HCT116 (cell line): ENCODE data around the gene LMBR1L. TPM values are rescaled to one million over a fixed set of nuclear protein-coding genes. Genes with fewer than 3 reads are reported as not detected.
"Not testable (repeated sequence)": the region's sequence is repeated elsewhere in the genome, so short reads cannot be mapped to it uniquely, and the experiment has no call there.

Experiments
- ATAC-seq: fragments of 200-7000 bp; cut with Tn5 transposase; 2 replicates; pipeline ENCODE4 v1.9.1; 2020; ENCODE audit warnings: mild to moderate bottlenecking, moderate library complexity
- BruUV-seq: library from RNA; stranded (reverse); fragments of 400-500 nt; replicated peaks from 2 replicates; lab custom pipeline; 2021; lab: Mats Ljungman, UMichigan
- CTCF ChIA-PET: fragments of 300-600 bp; sonication (Branson Sonifier 250); formaldehyde crosslinking; loops from one replicate; lab custom pipeline; 2021; ENCODE audit warnings: antibody characterized with exemption; lab: Charles Lee
- POLR2A ChIA-PET: fragments of 300-600, 350-600 bp; sonication (Branson Sonifier 250); formaldehyde crosslinking; loops from one replicate; lab custom pipeline; 2021; ENCODE audit warnings: antibody characterized with exemption; lab: Charles Lee
- RAD21 ChIA-PET, 2 experiments: fragments of 300-600 bp; sonication (Branson Sonifier 250); formaldehyde crosslinking; loops; one replicate each; lab custom pipeline; 2023; ENCODE audit warnings: low total read pairs in 2 of 2; ENCODE audit not compliant: uncharacterized antibody in 2 of 2, unreplicated experiment in 2 of 2, low non-redundant PET in 1 of 2; lab: Charles Lee
- DNase-seq: peaks from one replicate; pipeline ENCODE4 v3.0.0-alpha.2; 2010; ENCODE audit warnings: low read depth, low spot score
- H2AFZ ChIP-seq: fragments of 200-600 bp; shearing (Covaris generic), sonication (generic); 2 replicates; pipeline ENCODE4 v1.6.1; 2017; ENCODE audit warnings: low read depth, mixed run types, mixed read lengths, antibody characterized with exemption, low read length; ENCODE audit not compliant: poor library complexity, severe bottlenecking
- H3K27ac ChIP-seq: 2 replicates; pipeline ENCODE4 v1.5.1; 2012; ENCODE audit warnings: low read depth, low read length
- H3K27me3 ChIP-seq: fragments of 200-600 bp; sonication (generic); 2 replicates; pipeline ENCODE4 v1.6.1; 2016; ENCODE audit warnings: mixed run types, low read length, mixed read lengths; ENCODE audit not compliant: insufficient read depth
- H3K36me3 ChIP-seq, 2 experiments: fragments of 200-500 bp in 1 of 2; fragments of 200-600 bp in 1 of 2; sonication (Bioruptor generic) in 1 of 2; sonication (generic) in 1 of 2; 2 replicates each; pipeline versions ENCODE4 v1.5.1 to v1.6.1; 2014 to 2016; ENCODE audit warnings: low read length in 2 of 2, inconsistent platforms in 1 of 2, mixed read lengths in 1 of 2, mixed run types in 1 of 2; ENCODE audit not compliant: insufficient read depth in 2 of 2, control insufficient read depth in 1 of 2
- H3K4me1 ChIP-seq, 2 experiments: fragments of 200-600 bp in 1 of 2; sonication (generic) in 1 of 2; 2 replicates each; pipeline versions ENCODE4 v1.5.1 to v1.6.1; 2012 to 2017; ENCODE audit warnings: low read length in 2 of 2, inconsistent platforms in 1 of 2, mild to moderate bottlenecking in 1 of 2, mixed read lengths in 1 of 2, mixed run types in 1 of 2, moderate library complexity in 1 of 2; ENCODE audit not compliant: insufficient read depth in 2 of 2, control insufficient read depth in 1 of 2
- H3K4me2 ChIP-seq: fragments of 200-600 bp; sonication (generic); 2 replicates; pipeline ENCODE4 v1.6.1; 2017; ENCODE audit warnings: mixed run types, low read length, mixed read lengths
- H3K4me3 ChIP-seq, 2 experiments: fragments of 200-600 bp in 1 of 2; sonication (generic) in 1 of 2; replicated peaks in 1 of 2; 2 replicates each; pipeline ENCODE4 v1.5.1; 2011 to 2016; ENCODE audit warnings: low read length in 2 of 2, control low read depth in 1 of 2, low read depth in 1 of 2, mild to moderate bottlenecking in 1 of 2, mixed read lengths in 1 of 2, mixed run types in 1 of 2
- H3K79me2 ChIP-seq: fragments of 200-600 bp; sonication (generic); 2 replicates; pipeline ENCODE4 v1.6.1; 2017; ENCODE audit warnings: mild to moderate bottlenecking, mixed run types, low read length, moderate library complexity, mixed read lengths; ENCODE audit not compliant: insufficient read depth
- H3K9ac ChIP-seq: fragments of 200-600 bp; sonication (generic); 2 replicates; pipeline ENCODE4 v1.6.1; 2016; ENCODE audit warnings: low read length, mixed read lengths
- H3K9me2 ChIP-seq: fragments of 200-600 bp; sonication (generic), shearing (Covaris generic); 2 replicates; pipeline ENCODE4 v1.6.1; 2017; ENCODE audit warnings: mixed run types, mild to moderate bottlenecking, moderate library complexity; ENCODE audit not compliant: insufficient read depth
- H3K9me3 ChIP-seq, 2 experiments: fragments of 200-500 bp in 1 of 2; fragments of 200-600 bp in 1 of 2; sonication (Bioruptor generic) in 1 of 2; sonication (generic) in 1 of 2; 2 replicates each; pipeline ENCODE4 v1.6.1; 2014 to 2017; ENCODE audit warnings: low read length in 2 of 2, mixed read lengths in 2 of 2, inconsistent platforms in 1 of 2, low read depth in 1 of 2, mild to moderate bottlenecking in 1 of 2, mixed run types in 1 of 2, moderate library complexity in 1 of 2; ENCODE audit not compliant: control insufficient read depth in 1 of 2, insufficient read depth in 1 of 2
- H4K20me1 ChIP-seq: fragments of 200-600 bp; sonication (generic), shearing (Covaris generic); 2 replicates; pipeline ENCODE4 v1.6.1; 2017; ENCODE audit warnings: mixed run types, mild to moderate bottlenecking, moderate library complexity; ENCODE audit not compliant: insufficient read depth
- EZH2 ChIP-seq: fragments of 200-600 bp; sonication (generic); IDR thresholded peaks from 2 replicates; pipeline ENCODE4 v1.6.1; 2017; ENCODE audit warnings: antibody characterized with exemption, mixed run types
- EZH2phosphoT487 ChIP-seq: fragments of 200-600 bp; IDR thresholded peaks from 2 replicates; pipeline ENCODE4 v1.6.1; 2018; ENCODE audit warnings: antibody characterized with exemption, borderline replicate concordance
- MAX ChIP-seq: IDR thresholded peaks from 2 replicates; pipeline ENCODE4 v1.6.1; 2012
- POLR2A ChIP-seq: IDR thresholded peaks from 2 replicates; pipeline ENCODE4 v1.7.0; 2011; ENCODE audit warnings: borderline replicate concordance; ENCODE audit not compliant: insufficient read depth, insufficient read length; ENCODE audit errors: extremely low read depth
- RAD21 ChIP-seq: IDR thresholded peaks from 2 replicates; pipeline ENCODE4 v1.6.1; 2012; ENCODE audit warnings: low read depth, mild to moderate bottlenecking
- REST ChIP-seq: IDR thresholded peaks from 2 replicates; pipeline ENCODE4 v1.6.1; 2012; ENCODE audit warnings: low read depth
- SRF ChIP-seq: IDR thresholded peaks from 2 replicates; pipeline ENCODE4 v1.6.1; 2012; ENCODE audit warnings: low read depth
- ZFX ChIP-seq: fragments of 450-650 bp; IDR thresholded peaks from 2 replicates; pipeline ENCODE4 v1.6.1; 2017
- ZNF274 ChIP-seq: fragments of 200-500 bp; sonication (Bioruptor generic); IDR thresholded peaks from 2 replicates; pipeline ENCODE4 v1.6.1; 2014; ENCODE audit warnings: mild to moderate bottlenecking, low read depth, low read length, inconsistent platforms
- intact Hi-C: fragments of 100-400 bp; cut with micrococcal nuclease; formaldehyde crosslinking; loops from 2 replicates; pipeline ENCODE4 v1.10.0; 2022
- total RNA-seq: library from RNA; stranded (reverse); gene quantifications from one replicate; pipeline ENCODE4 v1.2.1, GENCODE V29; 2021; ENCODE audit not compliant: unreplicated experiment

Gene LMBR1L
- total RNA-seq, 1 experiment from 2014 or later: 44.4 TPM

GRCh38 chr12:49064767-49065152, 45.9 kb downstream of the LMBR1L start:
- H4K20me1 ChIP-seq: no peaks in the 10 kb centered on the region
- H3K27me3 ChIP-seq: no peaks in the 10 kb centered on the region
- H2AFZ ChIP-seq: no peak overlapping the region
- POLR2A ChIA-PET: interaction anchor here (1.2 to 2.0 kb wide), 3 partner anchors 8 to 66 kb away, joined by 4 to 11 read pairs (median 6); partner anchors contain the start of gene TUBA1B
- RAD21 ChIA-PET: interaction anchor here in 1 of 2 experiments (1.2 kb wide), 1 partner anchor 56 kb away, joined by 3 read pairs; no protein-coding TSS in a partner anchor
- no TSS peak for BruUV-seq
- TF ChIP-seq MAX (no peak), RAD21 (no peak), ZNF274 (no peak), EZH2 (no peak), REST (no peak), SRF (no peak), ZFX (no peak), POLR2A (no peak), EZH2phosphoT487 (no peak)
- TF ChIP-seq, all 23 proteins: peak for 0
- no peaks in the 10 kb centered on the region for H3K36me3 ChIP-seq
- H3K4me2 ChIP-seq: no peak overlapping the region
- CTCF ChIA-PET: interaction anchor here (0.5 to 3.7 kb wide), 16 partner anchors 9 to 302 kb away, joined by 3 to 32 read pairs (median 5); partner anchors contain the start of genes DHH, LMBR1L and TUBA1B
- H3K9me3 ChIP-seq: no peaks in the 10 kb centered on the region
- no peak overlapping the region for H3K4me3 ChIP-seq
- no peak for DNase-seq
- intact Hi-C loops: loop anchor here (1.0 to 2.0 kb wide), 4 partner anchors 28 to 171 kb away; partner anchors contain the start of gene TUBA1B
- no peak overlapping the region for H3K9ac ChIP-seq
- peaks cover 17% of the 10 kb centered on the region for H3K79me2 ChIP-seq
- H3K9me2 ChIP-seq: no peaks in the 10 kb centered on the region
- no peak for ATAC-seq
- no peak overlapping the region for H3K27ac ChIP-seq
- H3K4me1 ChIP-seq: peaks cover 0 to 27% of the 10 kb centered on the region in 2 experiments; a peak in 2 of 4 replicates

DNA sequence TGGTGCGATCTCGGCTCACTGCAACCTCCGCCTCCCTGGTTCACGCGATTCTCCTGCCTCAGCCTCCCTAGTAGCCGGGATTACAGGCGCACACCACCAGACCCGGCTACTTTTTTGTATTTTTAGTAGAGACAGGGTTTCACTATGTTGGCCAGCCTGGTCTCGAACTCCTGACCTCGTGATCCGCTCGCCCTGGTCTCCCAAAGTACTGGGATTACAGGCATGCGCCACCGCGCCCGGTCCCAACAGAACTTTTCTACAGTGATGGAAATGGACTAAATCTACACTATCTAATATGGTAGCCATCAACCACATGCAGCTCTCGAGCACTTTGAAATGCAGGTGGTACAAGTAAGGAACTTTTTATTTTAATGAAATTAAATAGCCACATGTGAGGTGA, 48.7 kb downstream of the LMBR1L start:
- H3K4me2 ChIP-seq: peak overlapping the region; percentile 97
- DNase-seq, H3K27me3 ChIP-seq, H2AFZ ChIP-seq, intact Hi-C loops, BruUV-seq, H3K36me3 ChIP-seq, H3K9me2 ChIP-seq, H3K9me3 ChIP-seq, POLR2A ChIA-PET, RAD21 ChIA-PET, H4K20me1 ChIP-seq, ATAC-seq: not testable (repeated sequence)
- CTCF ChIA-PET: interaction anchor here (3.5 to 3.7 kb wide), 2 partner anchors 26 to 32 kb away, joined by 23 to 32 read pairs; partner anchors contain the start of gene DHH
- H3K9ac ChIP-seq: peak overlapping the region; percentile 97; the same call in 1 of the 2 replicates
- H3K79me2 ChIP-seq: peaks cover 45% of the 10 kb centered on the region
- 0 out of 2 replicates have a peak overlapping the region, but pooled peaks have one; percentile 89 for H3K27ac ChIP-seq
- peak overlapping the region; percentile 76 to 92 for H3K4me3 ChIP-seq
- peaks cover 17 to 40% of the 10 kb centered on the region in 2 experiments for H3K4me1 ChIP-seq
